ENCODE results near the gene RAB25.
"Not testable (repeated sequence)": the region's sequence is repeated elsewhere in the genome, so short reads cannot be mapped to it uniquely, and the experiment has no call there.

Gene RAB25
- 0.26 to 1.1 reads per million in 2 experiments for total RNA-seq

GRCh38 chr1:156060937-156061636 is at the start of gene RAB25:
TSS of gene RAB25 (plus strand) at chr1:156061160. CDS start at chr1:156061401, 241 bp downstream.
- no peak for DNase-seq (ENCODE audit: low read depth)

DNA sequence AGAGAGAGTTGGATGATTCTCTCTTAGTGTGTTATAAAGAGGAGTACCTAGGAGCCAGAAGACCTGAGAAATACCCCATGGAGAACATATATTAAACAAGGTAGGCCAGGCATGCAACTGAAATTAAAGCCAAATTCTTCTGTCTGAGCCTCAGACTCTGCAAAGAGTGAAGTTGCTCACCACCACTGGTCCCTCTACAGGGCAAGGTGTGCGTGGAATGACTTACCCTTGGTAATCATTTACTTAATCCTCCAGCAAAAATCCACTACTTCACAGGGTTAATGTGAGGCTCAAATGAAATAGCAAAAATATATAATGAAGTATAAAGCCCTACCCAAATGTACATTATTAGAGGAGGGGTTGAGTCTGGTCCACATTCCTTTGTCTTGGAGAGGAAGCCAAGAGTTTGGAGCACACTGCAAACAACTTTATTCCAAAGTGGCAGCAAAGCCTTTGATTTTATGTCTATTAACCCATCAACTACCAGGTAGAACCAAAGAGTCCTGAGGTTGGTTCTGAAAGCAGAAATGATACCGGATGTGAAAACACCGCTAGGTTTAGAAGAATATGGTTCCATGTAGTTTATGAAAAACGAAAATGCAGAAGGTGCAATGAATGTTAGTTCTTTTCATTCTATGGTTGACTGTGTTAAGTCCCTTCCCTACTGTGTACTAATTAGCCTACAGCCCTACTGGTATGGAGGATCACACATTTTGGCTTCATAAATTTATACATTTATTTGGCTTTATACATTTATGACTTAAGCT is 48.7 kb upstream of the RAB25 start:
- DNase-seq (ENCODE audit: low read depth), result no peak

GRCh38 chr1:156014829-156015228 is 46.1 kb upstream of the RAB25 start:
- DNase-seq (ENCODE audit: low read depth), result no peak

- DNase-seq (ENCODE audit: low read depth), result no peak
These were observed 41.0 kb upstream of the RAB25 start for GRCh38 chr1:156019946-156020292.

DNA sequence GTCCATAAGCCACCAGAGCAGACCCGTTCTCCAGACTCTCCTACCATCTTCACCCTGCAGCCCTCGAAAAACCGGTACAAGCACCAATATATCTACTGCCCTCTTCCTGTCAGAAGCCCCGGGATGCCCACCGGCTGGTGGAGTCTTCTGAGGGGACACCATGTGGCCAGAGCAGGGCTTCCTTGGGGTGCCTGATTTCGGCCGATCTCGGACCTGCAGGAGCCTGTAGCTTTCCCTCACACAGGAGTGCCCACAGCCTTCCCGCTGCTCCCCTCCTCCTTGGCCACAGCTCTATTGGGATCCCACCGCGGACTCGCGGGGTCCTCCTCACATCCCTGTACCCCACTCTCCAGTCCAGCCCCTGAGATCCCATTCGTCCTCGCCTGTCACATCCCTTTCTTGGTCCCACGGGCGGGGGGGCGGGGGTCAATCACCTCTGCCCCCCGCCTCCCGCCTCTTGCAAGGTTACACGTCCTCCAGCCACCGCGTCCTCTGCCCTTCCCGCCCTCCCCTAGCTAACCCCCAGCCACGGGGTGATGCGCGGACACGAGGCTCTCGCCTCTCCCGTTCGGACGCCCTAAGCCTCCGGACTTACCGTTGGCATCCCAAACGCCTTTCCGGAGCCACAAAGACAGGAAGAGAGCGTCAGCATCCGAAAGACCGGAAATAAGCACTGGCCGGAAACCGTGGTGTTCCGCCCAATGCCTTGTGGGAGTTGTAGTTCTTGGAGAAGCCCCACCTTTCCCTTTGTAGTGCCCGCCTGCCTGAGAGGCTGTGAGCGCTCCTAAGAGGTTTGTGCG is 40.5 kb upstream of the RAB25 start, which contains the start of gene SSR2:
TSS of gene SSR2 (minus strand) at position 659 of the 800 bp plus-strand sequence. CDS start 784 bp downstream, outside the sequence.
- DNase-seq (ENCODE audit: low read depth), result peak; percentile 79

DNA sequence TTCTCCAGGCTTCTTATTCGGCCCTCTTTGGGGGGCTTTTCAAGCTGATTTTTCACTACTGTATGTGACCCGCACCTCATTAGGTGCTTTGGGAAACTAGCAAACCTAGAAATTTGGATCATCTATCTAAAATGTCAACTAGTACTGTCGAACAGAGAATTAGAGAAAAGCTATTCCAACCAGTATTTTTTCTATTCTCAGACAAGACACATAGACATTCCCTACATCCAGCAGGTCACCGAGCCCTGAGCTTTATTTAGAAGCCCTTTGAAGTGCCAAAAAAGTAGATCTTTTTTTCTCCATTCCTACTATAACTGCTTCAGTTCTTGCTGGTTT is 39.9 kb upstream of the RAB25 start:
- no peak for DNase-seq (ENCODE audit: low read depth)

DNA sequence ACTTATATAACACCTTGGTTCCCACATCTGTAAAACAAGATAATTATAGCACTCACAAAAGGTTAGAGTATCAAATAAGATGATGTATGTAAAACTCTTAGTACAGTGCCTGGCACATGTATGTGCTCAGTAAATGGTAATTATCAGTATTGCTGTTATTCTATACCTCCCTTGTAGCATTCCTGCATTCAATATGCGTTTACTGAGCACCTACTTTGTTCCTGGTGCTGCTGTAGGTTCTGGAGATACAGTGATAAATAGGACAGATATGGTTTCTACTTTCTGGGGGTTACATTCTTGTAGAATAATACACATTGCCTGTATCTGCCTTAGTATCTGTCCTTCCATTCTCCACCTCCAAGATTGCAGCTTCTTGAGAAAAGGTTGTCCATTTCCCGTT is 39.0 kb upstream of the RAB25 start:
- DNase-seq (ENCODE audit: low read depth), result no peak

DNA sequence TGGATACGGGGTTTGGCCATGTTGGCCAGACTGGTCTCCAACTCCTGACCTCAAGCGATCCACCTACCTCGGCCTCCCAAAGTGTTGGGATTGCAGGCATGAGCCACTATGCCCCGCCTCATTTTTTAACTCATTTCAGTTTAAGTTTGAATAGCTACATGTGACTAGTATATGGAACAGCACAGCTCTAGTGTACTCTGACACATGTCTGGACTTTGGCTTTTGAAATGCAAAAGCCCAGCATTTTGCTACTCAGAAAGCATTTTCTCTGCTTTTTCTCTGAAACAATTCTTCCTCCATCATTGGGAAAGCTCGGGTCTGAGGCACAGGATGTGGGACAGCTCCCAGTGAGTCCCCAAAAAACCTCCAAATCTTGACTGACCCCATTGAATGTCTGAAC is 36.2 kb upstream of the RAB25 start:
- DNase-seq (ENCODE audit: low read depth), result no peak

DNA sequence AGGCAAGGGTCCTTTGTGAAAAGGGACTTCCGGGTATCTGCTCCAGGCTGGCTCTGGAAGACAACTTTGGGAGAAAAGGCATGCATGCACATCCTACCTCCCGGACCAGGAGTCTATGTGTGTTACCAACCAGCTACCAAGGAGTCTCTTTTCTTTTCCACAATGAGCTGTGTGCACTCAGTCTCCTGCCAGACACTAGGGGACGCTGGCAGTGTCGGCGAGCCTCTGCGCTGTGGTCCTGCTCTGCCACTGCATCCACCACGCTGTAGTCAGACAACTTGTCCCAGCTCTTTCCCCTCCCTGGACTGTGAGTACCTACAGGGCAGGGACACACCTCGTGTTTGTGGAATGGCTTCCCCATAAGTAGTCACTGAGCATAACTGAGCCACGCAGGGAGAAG is 35.1 kb upstream of the RAB25 start:
- peak; percentile 6 for DNase-seq (ENCODE audit: low read depth)

DNA sequence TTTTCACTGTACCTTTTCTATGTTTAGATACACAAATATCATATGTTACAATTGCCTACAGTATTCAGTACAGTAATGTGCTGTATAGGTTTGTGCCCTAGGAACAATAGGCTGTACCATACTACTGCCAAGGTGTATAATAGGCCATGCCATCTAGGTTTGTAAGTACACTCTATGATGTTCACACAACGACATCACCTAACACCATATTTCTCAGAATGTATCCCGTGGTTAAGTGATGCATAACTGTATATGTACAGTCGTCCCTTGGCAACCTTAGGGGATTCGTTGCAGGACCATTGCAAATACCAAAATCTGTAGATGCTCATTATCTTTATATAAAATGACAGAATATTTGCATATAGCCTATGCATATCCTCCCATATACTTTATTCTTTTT is 34.4 kb upstream of the RAB25 start:
- DNase-seq (ENCODE audit: low read depth), result no peak

DNA sequence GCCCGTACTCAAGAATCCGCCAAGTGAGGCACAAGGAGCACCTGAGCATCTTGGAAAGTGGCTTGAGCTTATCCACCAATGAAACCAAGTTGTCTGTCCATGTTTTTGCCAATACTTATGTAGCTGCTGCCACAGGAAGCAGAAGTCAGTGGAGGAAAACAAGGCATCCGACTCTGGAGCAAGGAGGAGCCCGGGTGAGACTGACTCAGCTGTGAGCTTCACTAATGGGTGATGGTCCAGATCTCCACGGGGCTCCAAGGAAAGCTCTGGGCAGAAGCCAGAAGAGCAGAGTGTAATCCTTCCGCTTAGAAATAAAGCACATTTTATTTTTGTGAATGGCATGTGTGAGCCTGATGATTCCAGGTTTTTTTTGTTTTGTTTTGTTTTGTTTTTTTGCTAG is 27.9 kb upstream of the RAB25 start:
- DNase-seq (ENCODE audit: low read depth), result no peak

DNA sequence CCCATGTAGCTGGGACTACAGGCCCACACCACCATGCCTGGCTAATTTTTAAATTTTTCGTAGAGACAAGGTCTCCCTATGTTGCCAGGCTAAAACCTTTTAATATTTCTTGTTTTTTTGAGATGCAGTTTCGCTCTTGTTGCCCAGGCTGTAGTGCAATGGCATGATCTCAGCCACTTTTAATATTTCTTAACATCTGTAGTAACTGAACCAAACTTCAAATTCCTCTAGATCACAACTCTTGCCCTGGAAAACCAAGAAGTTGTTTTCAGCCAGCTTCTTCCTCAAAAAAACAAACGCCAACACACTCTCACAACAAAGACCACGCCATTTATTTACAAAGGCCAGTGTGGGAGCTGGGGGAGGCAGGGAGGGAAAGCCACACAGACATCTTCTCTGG is 26.0 kb upstream of the RAB25 start:
- not testable (repeated sequence) for DNase-seq (ENCODE audit: low read depth)

- no peak for DNase-seq (ENCODE audit: low read depth)
These were observed 18.1 kb upstream of the RAB25 start for GRCh38 chr1:156042828-156043227.

- DNase-seq (ENCODE audit: low read depth), result no peak
These were observed 15.9 kb upstream of the RAB25 start for GRCh38 chr1:156045076-156045475.

- DNase-seq (ENCODE audit: low read depth), result no peak
These were observed 12.2 kb upstream of the RAB25 start for GRCh38 chr1:156048663-156049258.

- DNase-seq (ENCODE audit: low read depth), result no peak
These were observed 10.6 kb upstream of the RAB25 start for GRCh38 chr1:156050376-156050775.

- no peak for DNase-seq (ENCODE audit: low read depth)
These were observed 9.8 kb upstream of the RAB25 start for GRCh38 chr1:156051011-156051725.

- DNase-seq (ENCODE audit: low read depth), result peak; percentile 62
These were observed 7.8 kb upstream of the RAB25 start for GRCh38 chr1:156052862-156053767.

- peak; percentile 75 for DNase-seq (ENCODE audit: low read depth)
These were observed 7.0 kb upstream of the RAB25 start, which contains the start of gene UBQLN4 for GRCh38 chr1:156053768-156054499. TSS of gene UBQLN4 (minus strand) at chr1:156053798. CDS start at chr1:156053701, 97 bp downstream.

Data from T follicular helper cell (primary cell).